Measurements from ENCODE around the gene MANEA. TPM values are rescaled to one million over a fixed set of nuclear protein-coding genes. Genes with fewer than 3 reads are reported as not detected.

The MANEA gene
- total and polyA plus RNA-seq, 2 experiments from 2014 or later = 4.7 to 15.3 TPM

GRCh38 chr6:95543798-95544197, 33.5 kb upstream of the MANEA start:
- Histone ChIP-seq H2AFZ (no peak overlapping the region), H3K4me2 (no peak overlapping the region), H3K79me2 (no peaks in the 10 kb centered on the region), H4K20me1 (ENCODE audit: insufficient read depth, poor library complexity, severe bottlenecking) (no peaks in the 10 kb centered on the region), H3K4me1 (ENCODE audit: insufficient read depth) (no peaks in the 10 kb centered on the region), H3K27me3 (no peaks in the 10 kb centered on the region), H3K9me3 (ENCODE audit: low read depth) (no peaks in the 10 kb centered on the region), H3K27ac (no peak overlapping the region), H3K9me2 (replicated peaks; ENCODE audit: insufficient read depth) (no peaks in the 10 kb centered on the region), H3K36me3 (replicated peaks; ENCODE audit: insufficient read depth, low read depth) (no peaks in the 10 kb centered on the region), H3K4me3 (no peak overlapping the region)
- no peak for DNase-seq (ENCODE audit: low spot score)
- 76% methylated on average over 1 of the region's 1 CpG for WGBS (ENCODE audit: low lambda C conversion rate, missing lambda C conversion rate)
- TF ChIP-seq EZH2 (IDR thresholded peaks at IDR 0.05; ENCODE audit: borderline replicate concordance) (no peak), EZH2phosphoT487 (IDR thresholded peaks at IDR 0.05; ENCODE audit: low read depth, severe bottlenecking, unreplicated experiment) (no peak), CTCF (IDR thresholded peaks at IDR 0.05; ENCODE audit: poor library complexity) (no peak)

GRCh38 chr6:95544517-95545225, 32.7 kb upstream of the MANEA start:
- H3K9me3 ChIP-seq (ENCODE audit: low read depth) = no peaks in the 10 kb centered on the region
- H4K20me1 ChIP-seq (ENCODE audit: insufficient read depth, poor library complexity, severe bottlenecking) = no peaks in the 10 kb centered on the region
- WGBS (ENCODE audit: low lambda C conversion rate, missing lambda C conversion rate) = 57% methylated on average over 3 of the region's 3 CpGs
- no peaks in the 10 kb centered on the region for H3K4me1 ChIP-seq (ENCODE audit: insufficient read depth)
- H3K4me3 ChIP-seq = no peak overlapping the region
- H3K36me3 ChIP-seq (replicated peaks; ENCODE audit: insufficient read depth, low read depth) = no peaks in the 10 kb centered on the region
- DNase-seq (ENCODE audit: low spot score) = no peak
- no peak overlapping the region for H3K4me2 ChIP-seq
- H3K9me2 ChIP-seq (replicated peaks; ENCODE audit: insufficient read depth) = no peaks in the 10 kb centered on the region
- no peak overlapping the region for H3K27ac ChIP-seq
- no peaks in the 10 kb centered on the region for H3K27me3 ChIP-seq
- H3K79me2 ChIP-seq = no peaks in the 10 kb centered on the region
- H2AFZ ChIP-seq = no peak overlapping the region
- no peak for TF ChIP-seq EZH2phosphoT487 (IDR thresholded peaks at IDR 0.05; ENCODE audit: low read depth, severe bottlenecking, unreplicated experiment)

- DNase-seq (ENCODE audit: low spot score) = no peak
- Histone ChIP-seq H3K4me3 (no peak overlapping the region), H3K4me1 (ENCODE audit: insufficient read depth) (no peaks in the 10 kb centered on the region), H3K36me3 (replicated peaks; ENCODE audit: insufficient read depth, low read depth) (no peaks in the 10 kb centered on the region), H4K20me1 (ENCODE audit: insufficient read depth, poor library complexity, severe bottlenecking) (no peaks in the 10 kb centered on the region), H3K9me3 (ENCODE audit: low read depth) (no peaks in the 10 kb centered on the region), H3K27ac (no peak overlapping the region), H2AFZ (no peak overlapping the region), H3K27me3 (no peaks in the 10 kb centered on the region), H3K9me2 (replicated peaks; ENCODE audit: insufficient read depth) (no peaks in the 10 kb centered on the region), H3K4me2 (no peak overlapping the region), H3K79me2 (no peaks in the 10 kb centered on the region)
- 28% methylated on average over 3 of the region's 3 CpGs for WGBS (ENCODE audit: low lambda C conversion rate, missing lambda C conversion rate)
- TF ChIP-seq EZH2 (IDR thresholded peaks at IDR 0.05; ENCODE audit: borderline replicate concordance) (no peak), CTCF (IDR thresholded peaks at IDR 0.05; ENCODE audit: poor library complexity) (no peak), EZH2phosphoT487 (IDR thresholded peaks at IDR 0.05; ENCODE audit: low read depth, severe bottlenecking, unreplicated experiment) (no peak)
Measured at GRCh38 chr6:95545226-95545625, 32.1 kb upstream of the MANEA start.

- Histone ChIP-seq H3K9me2 (replicated peaks; ENCODE audit: insufficient read depth) (no peaks in the 10 kb centered on the region), H3K4me3 (no peak overlapping the region), H3K79me2 (no peaks in the 10 kb centered on the region), H4K20me1 (ENCODE audit: insufficient read depth, poor library complexity, severe bottlenecking) (no peaks in the 10 kb centered on the region), H2AFZ (no peak overlapping the region), H3K9me3 (ENCODE audit: low read depth) (no peaks in the 10 kb centered on the region), H3K27ac (no peak overlapping the region), H3K27me3 (no peaks in the 10 kb centered on the region), H3K4me2 (no peak overlapping the region), H3K36me3 (replicated peaks; ENCODE audit: insufficient read depth, low read depth) (no peaks in the 10 kb centered on the region), H3K4me1 (ENCODE audit: insufficient read depth) (no peaks in the 10 kb centered on the region)
- TF ChIP-seq EZH2 (IDR thresholded peaks at IDR 0.05; ENCODE audit: borderline replicate concordance) (no peak), EZH2phosphoT487 (IDR thresholded peaks at IDR 0.05; ENCODE audit: low read depth, severe bottlenecking, unreplicated experiment) (no peak), CTCF (IDR thresholded peaks at IDR 0.05; ENCODE audit: poor library complexity) (no peak)
- DNase-seq (ENCODE audit: low spot score) = no peak
- WGBS (ENCODE audit: low lambda C conversion rate, missing lambda C conversion rate) = 62% methylated on average over 2 of the region's 2 CpGs
Measured at GRCh38 chr6:95545686-95546085, 31.6 kb upstream of the MANEA start.

All from hepatocyte (in vitro differentiated cells).